DOHH2 (cell line): ENCODE data around the gene NEK1.

Experiments used
- H3F3A ChIP-seq: fragments of 200-600 bp; sonication (generic), shearing (Covaris generic); 2 replicates; pipeline ENCODE4 v1.6.0; 2016; ENCODE audit warnings: antibody characterized with exemption, mild to moderate bottlenecking; ENCODE audit not compliant: control insufficient read depth, insufficient read depth
- H3K27ac ChIP-seq: fragments of 200-600 bp; sonication (generic); 2 replicates; pipeline ENCODE4 v1.5.1; 2014; ENCODE audit warnings: low read depth, mild to moderate bottlenecking, low read length, moderate library complexity
- H3K27me3 ChIP-seq: fragments of 200-600 bp; sonication (generic); 2 replicates; pipeline ENCODE4 v1.6.1; 2014; ENCODE audit warnings: mild to moderate bottlenecking, low read length, mixed read lengths; ENCODE audit not compliant: control insufficient read depth
- H3K36me3 ChIP-seq: fragments of 200-600 bp; sonication (generic); 2 replicates; pipeline ENCODE4 v1.6.1; 2014; ENCODE audit warnings: mild to moderate bottlenecking, low read length, moderate library complexity, mixed read lengths; ENCODE audit not compliant: control insufficient read depth
- H3K4me1 ChIP-seq: fragments of 200-600 bp; sonication (generic); 2 replicates; pipeline ENCODE4 v1.6.1; 2014; ENCODE audit warnings: mild to moderate bottlenecking, low read length, mixed read lengths; ENCODE audit not compliant: control insufficient read depth
- H3K4me2 ChIP-seq: fragments of 200-600 bp; sonication (generic); 2 replicates; pipeline ENCODE4 v1.6.0; 2014; ENCODE audit warnings: mild to moderate bottlenecking, low read length, moderate library complexity
- H3K4me3 ChIP-seq: fragments of 200-600 bp; sonication (generic); 2 replicates; pipeline ENCODE4 v1.5.1; 2014; ENCODE audit warnings: mild to moderate bottlenecking, low read length, mixed read lengths
- H3K79me2 ChIP-seq: fragments of 200-600 bp; sonication (generic); 2 replicates; pipeline ENCODE4 v1.6.1; 2014; ENCODE audit warnings: mild to moderate bottlenecking, low read length, mixed read lengths; ENCODE audit not compliant: control insufficient read depth
- H3K9me2 ChIP-seq: fragments of 200-600 bp; sonication (generic); replicated peaks from 2 replicates; pipeline ENCODE4 v1.6.1; 2014; ENCODE audit warnings: mild to moderate bottlenecking, low read length, mixed read lengths; ENCODE audit not compliant: control insufficient read depth
- H3K9me3 ChIP-seq: fragments of 200-600 bp; sonication (generic); 2 replicates; pipeline ENCODE4 v1.6.1; 2014; ENCODE audit warnings: antibody characterized with exemption, low read length, mixed read lengths; ENCODE audit not compliant: control insufficient read depth, insufficient read depth
- H4K20me1 ChIP-seq: fragments of 200-600 bp; sonication (generic); 2 replicates; pipeline ENCODE4 v1.6.0; 2014; ENCODE audit warnings: low read depth, mild to moderate bottlenecking, antibody characterized with exemption, low read length, moderate library complexity; ENCODE audit not compliant: control insufficient read depth, insufficient read depth
- EZH2phosphoT487 ChIP-seq: fragments of 200-600 bp; sonication (generic); IDR thresholded peaks from 2 replicates; pipeline ENCODE4 v1.6.1; 2017; ENCODE audit warnings: borderline replicate concordance, mild to moderate bottlenecking, antibody characterized with exemption, low read length, moderate library complexity, mixed read lengths
- TF ChIP-seq, protein P1 (sequence below): fragments of 200-600 bp; sonication (generic); IDR thresholded peaks from one replicate; pipeline ENCODE4 v1.5.1; 2014; ENCODE audit warnings: antibody characterized with exemption, mild to moderate bottlenecking, low read depth, low read length; ENCODE audit not compliant: poor library complexity, severe bottlenecking

Gene NEK1

GRCh38 chr4:169604903-169605331, 7.5 kb downstream of the NEK1 start:
- H3K79me2 ChIP-seq, result peaks cover 28% of the 10 kb centered on the region

DNA sequence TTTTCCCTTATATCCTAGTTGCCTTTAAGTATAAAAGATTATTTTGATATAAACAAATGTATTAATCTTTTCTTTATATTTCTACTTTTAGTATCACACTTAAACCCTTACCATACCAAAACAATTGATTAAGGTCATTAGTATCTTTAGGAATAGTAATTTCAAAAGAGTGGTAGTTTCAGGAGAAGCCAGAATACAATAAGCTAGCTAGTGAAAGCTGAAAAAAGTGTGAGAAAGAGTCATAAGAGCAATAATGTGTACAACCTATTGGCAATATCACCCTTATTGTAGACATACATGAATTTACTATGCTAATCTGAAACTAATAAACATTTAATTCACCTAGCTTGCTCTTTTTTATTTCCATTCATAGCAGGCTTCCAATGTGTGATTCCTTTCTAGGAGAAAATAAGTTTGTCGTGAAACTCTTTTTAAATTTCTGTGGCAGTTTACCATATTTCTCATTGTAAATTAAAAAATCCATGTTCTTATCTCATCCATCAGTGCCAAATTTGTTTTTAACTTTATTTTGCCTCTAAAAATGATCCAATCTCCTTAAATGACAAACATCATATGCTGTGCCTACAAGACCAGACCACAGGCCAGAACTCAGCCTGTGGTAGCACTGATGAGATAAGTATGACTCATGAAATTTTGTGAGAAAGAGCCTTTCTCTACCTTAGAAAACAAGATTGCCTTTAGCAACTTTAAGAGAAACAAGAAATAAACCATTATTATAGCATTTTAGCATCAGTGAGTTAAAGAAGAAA, 8.1 kb downstream of the NEK1 start:
- no peaks in the 10 kb centered on the region for H3K9me2 ChIP-seq
- H3K9me3 ChIP-seq, result no peaks in the 10 kb centered on the region
- no peaks in the 10 kb centered on the region for H4K20me1 ChIP-seq
- no peak overlapping the region for H3K27ac ChIP-seq
- no peaks in the 10 kb centered on the region for H3F3A ChIP-seq
- H3K4me2 ChIP-seq, result no peak overlapping the region
- H3K4me3 ChIP-seq, result no peak overlapping the region
- H3K79me2 ChIP-seq, result peaks cover 27% of the 10 kb centered on the region
- H3K27me3 ChIP-seq, result no peaks in the 10 kb centered on the region
- TF ChIP-seq EZH2phosphoT487, result no peak
- TF ChIP-seq, protein P1, sequence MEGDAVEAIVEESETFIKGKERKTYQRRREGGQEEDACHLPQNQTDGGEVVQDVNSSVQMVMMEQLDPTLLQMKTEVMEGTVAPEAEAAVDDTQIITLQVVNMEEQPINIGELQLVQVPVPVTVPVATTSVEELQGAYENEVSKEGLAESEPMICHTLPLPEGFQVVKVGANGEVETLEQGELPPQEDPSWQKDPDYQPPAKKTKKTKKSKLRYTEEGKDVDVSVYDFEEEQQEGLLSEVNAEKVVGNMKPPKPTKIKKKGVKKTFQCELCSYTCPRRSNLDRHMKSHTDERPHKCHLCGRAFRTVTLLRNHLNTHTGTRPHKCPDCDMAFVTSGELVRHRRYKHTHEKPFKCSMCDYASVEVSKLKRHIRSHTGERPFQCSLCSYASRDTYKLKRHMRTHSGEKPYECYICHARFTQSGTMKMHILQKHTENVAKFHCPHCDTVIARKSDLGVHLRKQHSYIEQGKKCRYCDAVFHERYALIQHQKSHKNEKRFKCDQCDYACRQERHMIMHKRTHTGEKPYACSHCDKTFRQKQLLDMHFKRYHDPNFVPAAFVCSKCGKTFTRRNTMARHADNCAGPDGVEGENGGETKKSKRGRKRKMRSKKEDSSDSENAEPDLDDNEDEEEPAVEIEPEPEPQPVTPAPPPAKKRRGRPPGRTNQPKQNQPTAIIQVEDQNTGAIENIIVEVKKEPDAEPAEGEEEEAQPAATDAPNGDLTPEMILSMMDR, result no peak
- H3K36me3 ChIP-seq, result peaks cover 11% of the 10 kb centered on the region; the same call in 1 of the 2 replicates
- H3K4me1 ChIP-seq, result peaks cover 19% of the 10 kb centered on the region

More at GRCh38 chr4:169604903-169605331, 7.5 kb downstream of the NEK1 start:
- Histone ChIP-seq H3K27ac (no peak overlapping the region), H3K4me2 (no peak overlapping the region), H3F3A (no peaks in the 10 kb centered on the region), H3K4me3 (no peak overlapping the region), H3K36me3 (peaks cover 11% of the 10 kb centered on the region; the same call in 1 of the 2 replicates), H3K9me3 (no peaks in the 10 kb centered on the region), H3K27me3 (no peaks in the 10 kb centered on the region), H3K9me2 (no peaks in the 10 kb centered on the region), H3K4me1 (peaks cover 20% of the 10 kb centered on the region), H4K20me1 (no peaks in the 10 kb centered on the region)
- TF ChIP-seq, protein P1, result no peak
- TF ChIP-seq EZH2phosphoT487, result no peak

DNA sequence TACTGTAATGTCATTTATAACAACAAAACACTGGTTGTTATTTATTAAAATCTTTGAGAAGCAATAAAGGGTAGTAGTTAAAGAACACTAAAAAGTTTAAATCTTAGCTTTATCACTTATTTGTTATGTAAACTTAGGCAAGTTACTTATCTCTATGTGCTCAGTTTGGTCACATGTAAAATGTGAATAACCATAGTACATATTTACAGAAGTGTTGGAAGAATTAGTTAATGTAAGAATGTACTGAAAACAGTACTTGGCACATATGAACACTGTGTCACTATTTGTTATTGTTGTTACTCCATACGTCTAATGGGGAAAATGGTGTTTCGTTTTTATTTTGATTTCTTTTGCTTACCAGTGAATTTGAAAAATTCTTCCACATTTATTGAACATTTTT, 9.1 kb downstream of the NEK1 start:
- no peak overlapping the region for H3K4me3 ChIP-seq
- peaks cover 24% of the 10 kb centered on the region for H3K79me2 ChIP-seq
- no peak overlapping the region for H3K4me2 ChIP-seq
- peaks cover 11% of the 10 kb centered on the region; the same call in 1 of the 2 replicates for H3K36me3 ChIP-seq
- no peaks in the 10 kb centered on the region for H3K9me2 ChIP-seq
- H4K20me1 ChIP-seq, result no peaks in the 10 kb centered on the region
- no peaks in the 10 kb centered on the region for H3F3A ChIP-seq
- no peak for TF ChIP-seq EZH2phosphoT487
- TF ChIP-seq, protein P1, result no peak
- no peak overlapping the region for H3K27ac ChIP-seq
- H3K4me1 ChIP-seq, result peaks cover 19% of the 10 kb centered on the region
- no peaks in the 10 kb centered on the region for H3K27me3 ChIP-seq
- no peaks in the 10 kb centered on the region for H3K9me3 ChIP-seq
